Neural progenitor cell (in vitro differentiated cells): Measurements from ENCODE around the gene TENT5C. TPM values are rescaled to one million over a fixed set of nuclear protein-coding genes. Genes with fewer than 3 reads are reported as not detected.

ENCODE experiments used
- DNase-seq: peaks from one replicate; pipeline ENCODE4 v3.0.0-alpha.2; 2016; ENCODE audit warnings: low spot score
- H2AFZ ChIP-seq: fragments of 200-600 bp; sonication (generic); replicated peaks from 2 replicates; pipeline ENCODE4 v1.6.1; 2016; ENCODE audit warnings: antibody characterized with exemption
- H3F3A ChIP-seq: fragments of 200-600 bp; sonication (generic); 2 replicates; pipeline ENCODE4 v1.6.1; 2016; ENCODE audit warnings: antibody characterized with exemption, low read depth
- H3K27ac ChIP-seq: fragments of 200-600 bp; sonication (generic); 2 replicates; pipeline ENCODE4 v1.5.1; 2016; ENCODE audit warnings: mild to moderate bottlenecking
- H3K27me3 ChIP-seq: fragments of 200-600 bp; sonication (generic); 2 replicates; pipeline ENCODE4 v1.6.1; 2016; ENCODE audit warnings: mild to moderate bottlenecking, moderate library complexity
- H3K36me3 ChIP-seq: fragments of 200-600 bp; sonication (generic); 2 replicates; pipeline ENCODE4 v1.5.1; 2016
- H3K4me1 ChIP-seq: fragments of 200-600 bp; sonication (generic); 2 replicates; pipeline ENCODE4 v1.6.1; 2016; ENCODE audit warnings: mixed run types
- H3K4me2 ChIP-seq: fragments of 200-600 bp; sonication (generic); 2 replicates; pipeline ENCODE4 v1.6.1; 2016
- H3K4me3 ChIP-seq: fragments of 200-600 bp; sonication (generic); 2 replicates; pipeline ENCODE4 v1.5.1; 2016
- H3K79me2 ChIP-seq: fragments of 200-600 bp; sonication (generic); 2 replicates; pipeline ENCODE4 v1.6.1; 2016; ENCODE audit warnings: low read depth
- H3K9ac ChIP-seq: fragments of 200-600 bp; sonication (generic); 2 replicates; pipeline ENCODE4 v1.6.1; 2016
- H3K9me3 ChIP-seq: fragments of 200-600 bp; sonication (generic); 2 replicates; pipeline ENCODE4 v1.5.1; 2016; ENCODE audit warnings: low read depth
- H4K20me1 ChIP-seq: fragments of 200-600 bp; sonication (generic); 2 replicates; pipeline ENCODE4 v1.6.1; 2016; ENCODE audit warnings: low read depth
- H3K27ac Mint-ChIP-seq: 3 replicates; pipeline ENCODE4 v1.8.0; 2021; ENCODE audit warnings: mixed read lengths
- H3K27me3 Mint-ChIP-seq: 2 replicates; pipeline ENCODE4 v1.8.0; 2022; ENCODE audit warnings: low read depth, mild to moderate bottlenecking, inconsistent platforms, moderate library complexity, mixed read lengths; ENCODE audit not compliant: insufficient read depth
- H3K36me3 Mint-ChIP-seq: 3 replicates; pipeline ENCODE4 v1.8.0; 2021; ENCODE audit warnings: mixed read lengths
- H3K4me1 Mint-ChIP-seq: 3 replicates; pipeline ENCODE4 v1.8.0; 2021; ENCODE audit warnings: mixed read lengths
- H3K4me3 Mint-ChIP-seq: 3 replicates; pipeline ENCODE4 v1.8.0; 2021; ENCODE audit warnings: mild to moderate bottlenecking, moderate library complexity, mixed read lengths
- H3K9me3 Mint-ChIP-seq: 3 replicates; pipeline ENCODE4 v1.8.0; 2020; ENCODE audit warnings: mixed read lengths
- CTCF ChIP-seq: fragments of 200-600 bp; sonication (generic); IDR thresholded peaks from 2 replicates; pipeline ENCODE4 v1.5.1; 2017; ENCODE audit warnings: antibody characterized with exemption, mild to moderate bottlenecking
- EZH2 ChIP-seq: fragments of 200-600 bp; sonication (generic); IDR thresholded peaks from 2 replicates; pipeline ENCODE4 v1.6.1; 2017; ENCODE audit warnings: antibody characterized with exemption, mild to moderate bottlenecking, moderate library complexity
- EZH2phosphoT487 ChIP-seq: fragments of 200-600 bp; sonication (generic); IDR thresholded peaks from 2 replicates; pipeline ENCODE4 v1.6.1; 2017; ENCODE audit warnings: antibody characterized with exemption
- total RNA-seq: library from RNA; depleted of rRNA; stranded (reverse); fragments of >200 nt; gene quantifications from 2 replicates; pipeline ENCODE4 v1.2.3, GENCODE V29; 2015; ENCODE audit warnings: low replicate concordance

Gene TENT5C
- total RNA-seq, 1 donor from 2014 or later, result 0.39 TPM

- H3K4me1 Mint-ChIP-seq, result peaks cover 7% of the 10 kb centered on the region
- no peak overlapping the region for H3K4me3 Mint-ChIP-seq
- no peak for DNase-seq
- no peaks in the 10 kb centered on the region for H3K9me3 Mint-ChIP-seq
- no peak for TF ChIP-seq EZH2
- Histone ChIP-seq H3K4me2 (no peak overlapping the region), H3K36me3 (no peaks in the 10 kb centered on the region), H3K4me3 (no peak overlapping the region), H3K27me3 (no peaks in the 10 kb centered on the region), H3K27ac (no peak overlapping the region), H2AFZ (no peak overlapping the region), H3K4me1 (no peaks in the 10 kb centered on the region), H3K9me3 (no peaks in the 10 kb centered on the region), H3K79me2 (no peaks in the 10 kb centered on the region), H3K9ac (no peak overlapping the region), H4K20me1 (no peaks in the 10 kb centered on the region), H3F3A (no peaks in the 10 kb centered on the region)
- H3K36me3 Mint-ChIP-seq, result no peaks in the 10 kb centered on the region
- H3K27me3 Mint-ChIP-seq, result peaks cover 9% of the 10 kb centered on the region
- H3K27ac Mint-ChIP-seq, result no peak overlapping the region
Observed at GRCh38 chr1:117657949-117658660, 52.3 kb downstream of the TENT5C start.

- Mint-ChIP-seq H3K4me3 (no peak overlapping the region), H3K36me3 (no peaks in the 10 kb centered on the region), H3K27me3 (peaks cover 9% of the 10 kb centered on the region), H3K9me3 (no peaks in the 10 kb centered on the region), H3K27ac (no peak overlapping the region), H3K4me1 (peaks cover 7% of the 10 kb centered on the region)
- Histone ChIP-seq H3K4me2 (no peak overlapping the region), H3K9ac (no peak overlapping the region), H3K27ac (no peak overlapping the region), H3F3A (no peaks in the 10 kb centered on the region), H2AFZ (no peak overlapping the region), H3K79me2 (no peaks in the 10 kb centered on the region), H3K4me3 (no peak overlapping the region), H3K36me3 (no peaks in the 10 kb centered on the region), H3K27me3 (no peaks in the 10 kb centered on the region), H3K9me3 (no peaks in the 10 kb centered on the region), H3K4me1 (no peaks in the 10 kb centered on the region), H4K20me1 (no peaks in the 10 kb centered on the region)
- no peak for DNase-seq
- no peak for TF ChIP-seq CTCF
- TF ChIP-seq EZH2phosphoT487, result no peak
- no peak for TF ChIP-seq EZH2
Observed at GRCh38 chr1:117658676-117659075, 52.8 kb downstream of the TENT5C start.

GRCh38 chr1:117659550-117660270, 53.9 kb downstream of the TENT5C start:
- peaks cover 7% of the 10 kb centered on the region for H3K4me1 Mint-ChIP-seq
- no peak overlapping the region for H3K9ac ChIP-seq
- H3K27me3 Mint-ChIP-seq, result peaks cover 9% of the 10 kb centered on the region
- no peaks in the 10 kb centered on the region for H3K9me3 ChIP-seq
- no peaks in the 10 kb centered on the region for H3K79me2 ChIP-seq
- no peaks in the 10 kb centered on the region for H4K20me1 ChIP-seq
- TF ChIP-seq EZH2 (no peak), CTCF (no peak), EZH2phosphoT487 (no peak)
- no peaks in the 10 kb centered on the region for H3K27me3 ChIP-seq
- H3K4me1 ChIP-seq, result no peaks in the 10 kb centered on the region
- no peak overlapping the region for H3K4me3 Mint-ChIP-seq
- H3F3A ChIP-seq, result no peaks in the 10 kb centered on the region
- H2AFZ ChIP-seq, result no peak overlapping the region
- no peaks in the 10 kb centered on the region for H3K9me3 Mint-ChIP-seq
- no peaks in the 10 kb centered on the region for H3K36me3 Mint-ChIP-seq
- H3K27ac Mint-ChIP-seq, result no peak overlapping the region
- no peak overlapping the region for H3K4me2 ChIP-seq
- no peak overlapping the region for H3K4me3 ChIP-seq
- H3K36me3 ChIP-seq, result no peaks in the 10 kb centered on the region
- H3K27ac ChIP-seq, result no peak overlapping the region
- no peak for DNase-seq
